Hematopoietic multipotent progenitor cell treated with erythropoietin and hydrocortisone succinate and interleukin-3 and kit ligand, for 6 days (in vitro differentiated cells): ENCODE measurements around the gene UBAP1L.
"Not testable (repeated sequence)": the region's sequence is repeated elsewhere in the genome, so short reads cannot be mapped to it uniquely, and the experiment has no call there.

Source experiments
- DNase-seq: peaks from one replicate; pipeline ENCODE4 v3.0.0-alpha.2; 2015

Gene UBAP1L

DNA sequence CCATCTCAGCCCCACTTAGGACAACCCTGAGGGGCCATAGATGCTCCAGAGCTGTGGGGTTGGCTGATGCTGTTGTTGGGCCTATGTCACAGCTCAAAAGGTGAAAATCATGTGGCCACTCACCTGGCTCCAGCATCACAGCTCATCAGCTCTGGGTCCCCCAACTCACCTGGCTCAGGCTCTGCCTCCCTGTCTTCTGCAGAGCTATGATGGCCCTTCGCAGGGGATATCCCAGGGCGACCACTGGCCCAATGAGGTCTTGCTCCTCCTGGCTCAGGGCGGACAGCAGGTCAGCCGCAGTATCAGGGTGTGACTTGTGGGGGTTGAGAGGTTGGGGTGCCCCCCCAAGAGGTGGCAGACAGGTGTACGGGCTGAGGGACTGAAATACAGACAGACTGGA is 15.7 kb downstream of the UBAP1L start:
- no peak for DNase-seq

- DNase-seq: no peak
Measured at GRCh38 chr15:65097651-65098263, 17.2 kb downstream of the UBAP1L start.

DNA sequence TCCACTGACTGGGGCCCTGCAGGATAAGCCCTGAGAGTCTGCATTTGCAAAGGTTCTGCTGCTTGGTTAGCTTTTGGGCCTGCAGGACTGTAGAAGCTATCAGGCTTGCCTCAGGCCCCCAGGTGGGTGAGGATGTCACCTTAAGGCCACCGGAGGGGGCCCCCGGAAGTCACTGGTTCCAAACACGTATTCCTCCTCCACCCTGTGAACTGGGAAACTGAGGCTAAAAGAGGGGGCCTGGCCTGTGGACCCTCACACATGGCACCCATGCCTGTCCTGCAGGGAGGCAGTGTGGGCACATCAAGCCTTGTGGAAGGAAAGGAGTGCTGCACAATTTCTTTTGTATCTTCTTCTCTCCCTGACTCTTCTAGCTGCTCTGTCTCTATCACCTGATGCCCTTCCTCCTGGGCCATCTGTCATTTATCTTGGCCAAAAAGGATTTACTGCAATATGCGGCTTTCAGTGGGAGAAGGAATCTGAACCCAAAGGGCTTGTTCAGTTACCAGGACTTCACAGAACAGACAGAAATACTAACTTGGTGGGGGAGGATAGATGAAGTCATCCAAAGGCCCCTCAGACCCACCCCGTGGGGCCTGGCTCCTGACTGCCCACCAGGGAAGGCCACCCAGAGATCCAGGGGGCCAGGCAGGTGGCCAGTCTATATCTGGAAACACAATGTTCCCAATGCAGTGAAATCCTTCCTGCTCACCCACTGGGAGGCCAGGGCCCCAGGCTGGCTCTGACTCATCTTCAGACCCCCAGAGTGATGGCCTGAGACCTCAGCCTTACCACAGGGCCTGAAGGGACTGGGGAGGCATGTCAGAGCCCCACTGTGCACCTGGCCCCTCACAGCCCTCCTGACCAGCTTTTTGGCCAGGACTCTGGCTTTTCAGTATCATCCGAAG is 18.3 kb downstream of the UBAP1L start:
- DNase-seq: no peak

DNA sequence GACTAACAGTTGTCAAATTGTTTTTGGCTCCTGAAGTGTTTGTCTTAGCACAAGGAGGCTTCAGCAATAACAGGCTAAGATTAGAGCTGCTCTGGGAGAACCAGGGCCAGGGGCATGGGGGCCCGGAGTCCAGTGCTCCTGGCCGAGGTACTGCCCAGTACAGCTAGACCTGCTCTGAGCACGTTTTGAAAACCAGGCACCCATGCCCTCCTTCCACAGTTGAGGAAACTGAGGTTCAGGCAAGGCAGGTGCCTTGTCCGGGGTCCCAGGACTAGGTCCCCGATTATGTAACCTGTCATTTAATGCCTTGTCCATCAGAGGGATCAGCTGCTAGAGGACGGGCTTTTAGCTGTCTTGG is 19.3 kb downstream of the UBAP1L start:
- DNase-seq: no peak

DNA sequence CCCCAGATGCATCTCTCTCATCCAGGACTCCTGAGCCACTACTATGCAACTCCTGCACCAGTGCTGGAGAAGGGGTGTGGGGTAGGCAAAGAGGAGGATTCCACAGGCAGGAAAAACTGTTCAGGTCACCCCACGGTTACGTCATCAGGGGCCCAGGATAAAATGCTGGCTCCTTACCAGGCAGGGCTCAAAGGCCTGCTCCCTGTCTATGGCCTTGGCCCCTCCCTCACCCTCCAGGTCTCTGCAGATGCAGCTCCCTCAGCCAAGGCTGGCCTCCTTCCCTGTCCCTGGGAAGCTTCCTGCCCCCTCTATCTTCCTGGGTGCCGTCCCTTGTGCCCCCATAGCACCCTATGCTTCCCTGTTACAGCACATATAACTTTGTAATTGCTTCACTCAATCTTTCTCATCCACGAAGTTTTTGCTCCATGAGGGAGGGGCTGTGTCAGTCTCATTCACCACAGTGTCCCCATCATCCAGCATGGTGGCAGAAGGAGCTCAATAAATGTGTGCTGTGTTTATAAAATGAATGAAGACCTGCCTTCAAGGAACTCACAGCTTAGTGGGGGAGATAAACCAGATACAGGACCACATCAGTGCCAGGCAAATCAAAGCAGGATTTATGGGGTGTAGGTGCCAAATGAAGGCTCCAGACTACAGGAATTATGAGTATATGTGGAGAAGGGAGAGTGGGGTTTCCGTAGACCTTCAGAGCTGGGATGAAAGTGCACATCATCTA is 19.8 kb downstream of the UBAP1L start:
- no peak for DNase-seq

DNA sequence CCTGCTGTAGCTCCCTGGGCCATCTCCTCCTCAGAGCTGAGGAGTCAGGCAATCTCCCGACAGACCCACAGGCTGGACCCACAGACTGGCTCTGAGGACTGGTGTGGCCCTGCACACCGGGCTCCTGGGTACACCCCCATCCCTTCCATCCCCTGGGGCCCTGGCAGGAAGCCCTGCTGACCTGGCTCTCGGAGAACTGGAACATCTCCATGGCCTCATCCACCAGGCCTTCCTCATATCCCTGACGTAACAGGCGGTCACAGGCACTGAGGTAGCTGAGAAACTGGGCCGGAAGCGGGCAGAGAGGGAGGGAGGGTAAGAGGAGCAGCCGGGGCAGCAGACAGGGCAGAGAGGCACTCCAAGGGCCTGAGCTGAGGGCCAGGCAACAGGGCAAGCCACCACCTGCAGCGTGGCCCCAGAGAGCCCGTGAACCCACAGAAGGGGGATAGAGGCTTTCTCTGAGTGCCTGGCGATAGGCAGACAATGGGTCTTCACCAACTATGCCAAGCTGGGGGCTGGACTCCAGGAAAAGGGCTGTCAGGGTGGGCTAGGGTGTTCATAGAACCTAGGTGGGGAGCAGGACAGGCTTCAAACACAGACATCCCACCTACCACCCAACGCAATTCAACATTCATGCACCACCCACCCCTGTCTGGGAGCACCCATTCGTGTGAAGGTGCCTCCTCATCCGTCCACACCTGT is 20.6 kb downstream of the UBAP1L start:
- DNase-seq: no peak

GRCh38 chr15:65093793-65094170 is 21.2 kb downstream of the UBAP1L start:
- not testable (repeated sequence) for DNase-seq

DNA sequence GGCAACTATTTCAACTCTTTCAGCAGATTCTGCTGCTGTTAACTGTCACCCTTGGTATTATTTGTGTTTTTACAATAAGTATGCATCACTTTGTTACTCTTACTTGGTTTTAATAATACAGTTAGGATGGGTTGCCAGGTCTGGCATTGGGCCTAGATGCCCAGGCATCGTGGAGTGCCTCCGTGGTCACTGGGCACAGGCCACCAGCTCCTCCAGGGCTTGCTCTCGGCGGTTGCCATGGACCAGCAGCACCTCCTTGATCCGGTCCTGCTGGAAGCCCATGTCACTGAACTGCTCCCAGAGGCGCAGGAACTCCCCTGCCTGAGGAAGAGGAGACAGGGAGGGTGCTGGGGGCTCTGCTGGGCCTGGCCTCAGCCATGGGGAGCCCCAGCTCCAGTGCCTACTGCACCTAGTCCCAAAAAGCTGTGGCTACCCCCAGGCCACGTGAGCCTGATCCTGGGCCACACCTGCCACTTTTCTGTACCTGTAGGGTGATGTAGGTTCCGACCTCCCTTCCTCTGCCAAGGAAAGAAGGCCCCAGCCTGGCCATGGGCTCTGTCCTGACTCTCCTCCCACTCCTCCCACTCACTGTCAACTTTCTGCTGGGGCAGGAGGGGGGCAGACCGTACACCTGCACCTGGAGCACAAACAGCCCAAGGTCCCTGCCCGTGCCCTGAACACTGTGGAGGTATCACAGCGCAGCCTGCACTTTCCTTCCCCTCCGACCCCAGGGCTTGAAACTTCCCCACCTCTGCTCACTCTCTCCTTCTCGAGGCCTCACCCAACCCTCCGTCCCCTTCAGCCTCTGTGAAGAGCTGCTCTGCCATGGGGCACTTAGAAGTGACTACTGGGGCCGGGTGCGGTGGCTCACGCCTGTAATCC is 21.8 kb downstream of the UBAP1L start:
- no peak for DNase-seq

DNA sequence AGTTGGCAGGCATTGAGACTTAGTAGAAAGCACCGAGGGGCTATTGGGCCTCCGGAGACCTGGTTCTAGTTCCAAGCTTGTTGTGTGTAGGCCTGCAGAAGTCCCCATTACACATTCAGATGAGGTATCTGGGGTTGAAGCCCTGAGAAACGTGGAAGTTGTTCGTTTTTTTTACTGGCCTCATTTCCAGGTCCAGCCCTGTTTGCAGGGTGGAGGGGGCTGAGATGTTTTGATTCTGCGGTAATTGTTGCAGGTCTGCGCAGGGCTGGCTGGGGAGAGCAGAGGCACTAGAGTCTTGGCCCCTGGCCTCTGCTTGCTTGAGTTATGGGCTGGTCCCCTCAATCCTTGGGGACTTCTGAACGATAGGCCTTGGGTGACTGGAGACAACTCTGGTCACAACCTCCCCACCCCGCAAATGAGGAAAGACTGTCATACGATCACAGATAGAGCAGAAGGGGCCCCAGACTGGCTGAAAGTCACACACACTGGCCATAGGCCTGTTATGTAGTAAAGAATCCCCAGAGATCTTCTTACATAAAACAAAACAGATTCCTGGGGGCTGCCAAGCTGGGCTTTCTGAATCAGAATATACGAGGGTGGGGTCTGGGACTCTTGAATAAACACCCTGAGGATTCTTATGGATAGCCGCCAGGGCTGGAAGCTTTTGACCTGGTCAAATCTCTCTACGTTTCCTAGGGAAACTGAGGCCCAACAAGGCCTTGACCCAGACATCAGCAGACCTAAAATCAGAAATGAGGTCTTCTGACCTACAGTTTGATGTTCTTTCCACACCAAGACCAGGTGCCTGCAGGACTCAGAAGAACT is 22.8 kb downstream of the UBAP1L start:
- no peak for DNase-seq

- DNase-seq: no peak
Measured at GRCh38 chr15:65089206-65089824, 25.7 kb downstream of the UBAP1L start.

GRCh38 chr15:65088643-65089021 is 26.4 kb downstream of the UBAP1L start:
- no peak for DNase-seq

DNA sequence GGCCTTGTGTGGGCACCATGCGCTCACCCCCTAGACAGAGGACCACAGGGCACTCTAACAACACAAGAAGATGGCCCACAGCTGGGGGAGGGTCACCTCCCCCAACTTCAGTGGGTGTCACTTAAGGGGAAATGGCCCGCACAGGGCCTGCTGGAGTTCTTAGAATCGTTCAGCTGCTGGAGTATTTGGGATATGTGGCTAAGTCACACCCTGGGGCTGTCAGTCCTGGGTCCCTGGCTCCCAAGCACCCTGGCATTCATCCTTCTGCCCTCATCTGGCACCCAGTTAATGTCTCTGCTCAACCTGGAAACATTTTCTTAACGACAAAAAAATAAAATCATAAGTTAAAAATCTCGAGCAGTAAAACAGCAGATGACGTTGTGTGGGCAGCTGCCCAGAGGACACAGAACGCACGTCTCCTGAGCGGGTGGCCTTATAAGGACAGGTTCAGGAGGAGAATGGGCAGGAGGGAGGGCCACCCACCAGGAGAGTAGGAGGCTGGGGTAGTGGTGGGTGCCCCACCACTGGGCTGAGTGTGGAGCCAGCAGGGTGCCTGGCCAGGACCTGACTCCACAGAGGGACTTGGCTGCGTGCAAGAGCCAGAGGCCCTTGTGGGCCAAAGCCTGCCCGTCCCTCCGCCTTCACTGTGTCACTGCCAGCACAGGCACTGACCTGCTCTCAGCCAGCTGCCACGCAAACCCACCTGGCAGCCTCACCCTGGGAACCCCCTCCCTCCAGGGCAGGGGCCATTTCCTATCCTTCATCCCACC is 26.9 kb downstream of the UBAP1L start:
- DNase-seq: no peak

DNA sequence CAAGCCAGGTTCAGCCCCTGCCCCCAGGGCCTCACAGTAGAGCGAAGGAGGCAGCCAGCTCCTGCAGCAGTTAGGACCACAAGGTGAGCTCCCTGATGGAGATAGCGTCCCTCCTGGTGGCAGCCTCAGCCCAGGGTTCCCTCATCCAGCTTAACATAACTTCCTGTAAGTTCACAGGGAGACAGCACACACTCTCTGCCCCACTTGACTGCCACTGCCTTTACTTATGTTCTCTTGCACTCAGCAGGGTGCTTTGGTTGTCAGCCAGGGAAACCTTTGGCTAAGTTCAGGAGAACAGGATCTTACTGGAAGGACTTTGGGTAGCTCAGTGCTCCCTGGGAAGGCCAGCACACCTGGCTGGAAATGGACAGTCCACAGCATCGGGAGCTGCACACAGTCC is 27.6 kb downstream of the UBAP1L start:
- DNase-seq: no peak

- peak; percentile 28 for DNase-seq
Measured at GRCh38 chr15:65086680-65087111, 28.3 kb downstream of the UBAP1L start.

DNA sequence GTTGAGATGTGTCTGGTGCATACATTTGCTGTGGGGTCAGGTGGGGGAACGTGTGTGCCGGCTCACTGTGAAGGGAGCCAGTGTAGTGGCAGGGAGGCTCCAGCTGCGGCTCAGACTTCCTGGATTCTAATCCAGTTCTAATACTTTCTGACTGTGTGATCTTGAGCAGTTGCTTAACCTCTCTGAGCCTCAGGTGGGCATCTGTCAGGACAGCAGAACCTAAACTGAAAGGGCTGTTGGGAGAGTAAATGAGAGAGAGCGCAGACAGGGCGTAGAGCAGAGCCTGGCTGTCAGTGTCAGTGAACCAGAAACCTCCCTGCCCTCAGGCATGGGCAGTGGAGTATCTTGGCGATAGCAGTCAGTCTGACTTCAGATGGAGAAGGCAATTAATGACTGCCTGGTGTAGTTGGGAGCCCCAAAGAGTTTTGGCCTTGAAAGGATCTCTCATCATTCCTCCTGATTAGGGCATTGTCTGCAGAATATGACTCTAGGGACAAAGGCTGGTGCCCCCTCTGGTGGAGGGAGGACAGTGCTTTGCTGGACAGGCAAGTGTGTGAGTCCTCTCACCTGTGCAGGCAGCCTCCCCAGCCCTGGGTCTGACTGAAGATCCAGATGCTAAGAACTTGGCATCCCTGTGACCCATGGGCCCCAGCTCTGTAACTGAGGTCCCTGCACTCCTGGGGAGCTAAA is 28.9 kb downstream of the UBAP1L start:
- DNase-seq: peak; percentile 58

GRCh38 chr15:65085207-65085753 is 29.7 kb downstream of the UBAP1L start:
- no peak for DNase-seq

DNA sequence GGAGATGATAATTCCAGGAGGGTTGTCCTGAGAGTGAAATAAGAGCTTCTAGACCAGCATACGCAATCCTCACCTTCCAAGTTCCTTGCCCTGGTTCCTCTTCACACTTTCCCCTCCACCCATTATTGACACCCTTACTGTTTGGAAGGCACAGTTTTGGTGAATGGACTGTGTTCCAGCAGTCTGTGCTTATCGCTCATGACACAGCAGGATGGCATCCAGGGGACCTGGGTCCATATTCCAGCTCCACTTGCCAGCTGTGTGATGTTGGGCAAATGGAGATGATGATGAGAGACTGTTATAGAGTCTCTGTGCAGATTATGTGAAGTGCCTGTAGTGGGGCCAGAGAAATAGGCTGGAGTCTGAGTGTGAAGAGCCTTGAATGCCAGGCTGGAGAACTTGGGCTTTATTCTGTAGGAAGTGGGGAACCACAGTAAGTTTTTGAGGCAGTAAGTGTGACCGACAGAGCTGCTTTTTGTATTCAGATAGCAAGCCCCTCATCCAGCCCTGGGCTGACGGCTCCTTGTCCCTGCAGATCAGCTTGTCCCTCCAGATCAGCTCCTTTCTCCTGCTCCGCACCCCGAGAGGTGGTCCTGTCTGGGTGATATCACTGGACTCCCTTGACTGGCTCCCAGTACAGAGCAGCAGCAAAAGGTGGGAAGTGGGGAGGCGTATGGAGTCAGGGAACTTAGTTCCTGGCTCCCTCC is 30.3 kb downstream of the UBAP1L start:
- no peak for DNase-seq

DNA sequence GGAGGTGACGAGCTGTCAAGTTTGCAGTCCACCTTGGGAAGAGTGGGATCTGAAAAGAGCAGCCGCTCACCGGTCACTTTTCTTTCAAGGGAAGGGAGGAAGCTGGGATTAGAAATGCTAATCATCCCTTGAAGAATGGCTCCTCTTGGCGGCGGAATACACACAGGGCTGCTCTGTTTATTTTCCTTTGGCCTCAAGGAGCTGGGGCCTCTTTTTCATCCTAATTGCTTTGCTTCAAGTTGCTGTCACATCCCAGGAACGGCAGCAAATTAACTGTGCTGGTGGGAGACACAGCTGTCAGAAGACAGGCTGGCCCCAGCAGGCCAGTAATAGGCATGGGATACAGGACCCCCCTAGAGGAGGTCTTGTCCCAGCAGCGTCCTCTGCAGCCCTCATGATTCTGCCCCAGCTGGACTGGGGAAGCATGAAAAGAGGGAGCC is 31.7 kb downstream of the UBAP1L start:
- DNase-seq: no peak
